Motor neuron (in vitro differentiated cells): ENCODE measurements around the gene UBE2E2. TPM values are rescaled to one million over a fixed set of nuclear protein-coding genes. Genes with fewer than 3 reads are reported as not detected.
"Not testable (repeated sequence)": the region's sequence is repeated elsewhere in the genome, so short reads cannot be mapped to it uniquely, and the experiment has no call there.

Source experiments
- ATAC-seq, 8 experiments: fragments of 200-7000 bp; cut with Tn5 transposase; replicated peaks in 6 of 8; 2 replicates each; pipeline ENCODE4 v1.8.0; 2021; ENCODE audit warnings: mild to moderate bottlenecking in 8 of 8, moderate library complexity in 8 of 8
- H3K27ac ChIP-seq, 2 donors: fragments of 250-450 bp; sonication (Bioruptor Pico); 2 replicates each; pipeline ENCODE4 v1.9.0; 2021; ENCODE audit warnings: antibody characterized with exemption in 2 of 2, mild to moderate bottlenecking in 2 of 2, moderate library complexity in 1 of 2
- H3K4me1 ChIP-seq, 2 donors: fragments of 250-450 bp; sonication (Bioruptor Pico); replicated peaks in 1 of 2; 2 replicates each; pipeline ENCODE4 v1.6.1; 2021; ENCODE audit warnings: antibody characterized with exemption in 2 of 2, mild to moderate bottlenecking in 2 of 2, moderate library complexity in 1 of 2
- H3K4me3 ChIP-seq, 5 donors: fragments of 250-450 bp; sonication (Bioruptor Pico); 2 replicates each; pipeline ENCODE4 v1.9.0; 2021; ENCODE audit warnings: antibody characterized with exemption in 5 of 5, mild to moderate bottlenecking in 5 of 5, moderate library complexity in 4 of 5
- WGBS, 10 experiments: fragments of 450-650 bp; shearing (Covaris generic); methylation state at CpG; one replicate each; pipeline ENCODE4 v1.0.0; 2022; 5-methylcytosine and 5-hydroxymethylcytosine counted together
- in situ Hi-C, 9 experiments: fragments of 400-800 bp; cut with MboI; loops; one replicate each; pipeline ENCODE4 v1.15.0; 2021; ENCODE audit warnings: low sequenced_read_pairs in 9 of 9, low pct_unique_long_range_greater_than_20kb in 2 of 9; ENCODE audit not compliant: unreplicated experiment in 9 of 9
- total RNA-seq, 8 experiments: library from RNA; unstranded; fragments of 300-600 nt; gene quantifications; 2 replicates each; pipeline versions ENCODE4 v1.2.3 to v1.2.4, GENCODE V29; 2022

The UBE2E2 gene
- total RNA-seq, 8 experiments from 2014 or later = 21.8 to 56.8 (median 46.5) TPM

GRCh38 chr3:23172059-23172458 lies 31.1 kb upstream of the UBE2E2 start:
- ATAC-seq = no peak
- no peaks in the 10 kb centered on the region for H3K4me1 ChIP-seq

GRCh38 chr3:23174426-23175039 lies 28.6 kb upstream of the UBE2E2 start:
- Histone ChIP-seq H3K4me3 (no peak overlapping the region), H3K27ac (no peak overlapping the region), H3K4me1 (no peaks in the 10 kb centered on the region)
- ATAC-seq = peak in 3 of 8 experiments; percentile 54 to 76 (median 56)
- WGBS, 10 experiments = 38 to 90% (median 70%) methylated on average over 2 to 3 of the region's 3 CpGs; no CpG with 5 or more reads in 6 of the 10 experiments
- in situ Hi-C loops = no loop called here

More at GRCh38 chr3:23172059-23172458, 31.1 kb upstream of the UBE2E2 start:
- in situ Hi-C loops = no loop called here
- Histone ChIP-seq H3K4me3 (no peak overlapping the region), H3K27ac (no peak overlapping the region)
- 58 to 100% (median 85%) methylated on average over 1 to 2 of the region's 2 CpGs; no CpG with 5 or more reads in 6 of the 10 experiments for WGBS, 10 experiments

GRCh38 chr3:23175341-23176083 lies 27.6 kb upstream of the UBE2E2 start:
- H3K27ac ChIP-seq = no peak overlapping the region
- no peaks in the 10 kb centered on the region for H3K4me1 ChIP-seq
- no peak overlapping the region for H3K4me3 ChIP-seq
- in situ Hi-C loops = no loop called here
- WGBS, 10 experiments = 0 to 85% (median 70%) methylated on average over 1 to 2 of the region's 2 CpGs; no CpG with 5 or more reads in 5 of the 10 experiments
- ATAC-seq = peak in 3 of 8 experiments; percentile 15 to 43 (median 42)

- H3K4me1 ChIP-seq, ATAC-seq, H3K27ac ChIP-seq, H3K4me3 ChIP-seq, in situ Hi-C loops: not testable (repeated sequence)
- WGBS, 10 experiments = 42 to 95% (median 85%) methylated on average over 2 to 4 of the region's 4 CpGs; no CpG with 5 or more reads in 5 of the 10 experiments
Measured at GRCh38 chr3:23176839-23177238, 26.3 kb upstream of the UBE2E2 start.

DNA sequence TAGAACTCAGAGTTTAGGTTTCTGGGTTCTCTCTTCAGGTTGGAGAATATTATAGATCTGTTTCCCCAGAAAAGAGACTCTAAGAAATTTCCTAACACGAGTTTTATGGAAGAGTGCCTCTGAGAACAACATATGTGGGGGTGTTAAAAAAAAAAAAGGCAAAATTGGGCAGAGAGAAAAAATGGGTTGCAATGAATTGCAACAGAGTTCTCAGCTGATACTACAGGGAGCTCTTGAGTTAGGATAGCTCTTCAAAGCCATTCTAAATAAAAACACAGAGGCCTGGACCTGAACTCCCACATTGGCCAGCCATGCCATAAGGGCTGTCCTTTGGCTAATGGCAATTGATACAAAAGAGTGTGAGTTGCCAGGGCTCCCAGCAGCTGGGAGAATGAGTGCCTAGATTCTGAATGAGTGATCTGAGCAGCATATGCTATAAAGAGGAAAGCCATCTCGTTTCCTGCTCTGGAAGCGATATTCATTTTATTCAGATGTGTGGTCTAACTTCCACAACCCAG lies 20.1 kb upstream of the UBE2E2 start:
- ATAC-seq = peak in 1 of 8 experiments; percentile 43
- in situ Hi-C loops = no loop called here
- 36 to 100% (median 68%) methylated on average over 1 to 3 of the region's 3 CpGs; no CpG with 5 or more reads in 2 of the 10 experiments for WGBS, 10 experiments
- H3K27ac ChIP-seq = no peak overlapping the region
- H3K4me3 ChIP-seq = no peak overlapping the region
- no peaks in the 10 kb centered on the region for H3K4me1 ChIP-seq

DNA sequence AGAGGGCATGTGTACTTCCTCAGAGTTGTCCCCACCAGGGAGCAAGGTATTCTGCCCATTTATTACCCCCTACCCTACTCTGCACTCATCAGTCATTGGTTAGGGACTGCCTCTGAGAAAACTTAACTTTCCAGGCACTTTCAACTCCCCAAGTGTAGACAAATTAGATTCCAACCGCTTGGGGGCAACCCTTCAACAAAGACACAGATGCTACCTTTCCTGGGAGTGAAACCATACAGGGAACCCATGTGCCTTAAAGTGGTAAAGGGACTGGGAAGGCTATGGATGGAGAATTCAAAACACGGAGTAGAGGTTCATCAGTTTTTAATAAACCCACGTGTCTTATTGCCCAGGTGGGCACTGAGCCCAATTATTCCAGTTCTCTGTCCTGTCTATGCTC lies 19.4 kb upstream of the UBE2E2 start:
- in situ Hi-C loops = no loop called here
- 0 to 34% (median 20%) methylated on average over 1 to 3 of the region's 3 CpGs; no CpG with 5 or more reads in 1 of the 10 experiments for WGBS, 10 experiments

DNA sequence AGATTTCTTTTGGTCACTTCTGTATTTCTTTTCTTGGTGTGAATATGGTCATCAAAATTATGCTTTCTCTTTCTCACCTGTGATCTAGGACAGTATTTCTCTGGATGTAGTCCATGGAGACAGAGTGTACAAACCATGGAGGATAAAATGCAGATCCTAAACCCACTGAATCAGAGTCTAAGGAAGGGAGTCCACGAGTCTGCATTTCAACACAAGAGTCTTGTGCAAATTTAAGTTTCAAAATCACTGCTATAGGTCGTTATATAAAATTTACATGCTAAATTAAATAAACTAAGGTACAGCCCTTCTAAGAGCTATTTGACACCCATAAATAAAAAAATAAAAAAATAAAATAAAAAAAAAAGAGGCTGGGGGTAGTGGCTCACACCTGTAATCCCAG lies 17.3 kb upstream of the UBE2E2 start:
- Histone ChIP-seq H3K4me3 (no peak overlapping the region), H3K27ac (no peak overlapping the region), H3K4me1 (no peaks in the 10 kb centered on the region)
- WGBS, 10 experiments = 14 to 91% (median 72%) methylated on average over 1 to 2 of the region's 2 CpGs; no CpG with 5 or more reads in 1 of the 10 experiments
- ATAC-seq = no peak
- in situ Hi-C loops = no loop called here

More for the DNA sequence above, 19.4 kb upstream of the UBE2E2 start:
- no peaks in the 10 kb centered on the region for H3K4me1 ChIP-seq
- ATAC-seq = peak in 5 of 8 experiments; percentile 45 to 94 (median 76)
- no peak overlapping the region for H3K4me3 ChIP-seq
- H3K27ac ChIP-seq = no peak overlapping the region

- no peak for ATAC-seq
- in situ Hi-C loops = no loop called here
- H3K4me3 ChIP-seq = no peak overlapping the region
- H3K27ac ChIP-seq = no peak overlapping the region
- no peaks in the 10 kb centered on the region for H3K4me1 ChIP-seq
- WGBS, 10 experiments = 33 to 100% (median 88%) methylated on average over 1 of the region's 1 CpG; no CpG with 5 or more reads in 1 of the 10 experiments
Measured at GRCh38 chr3:23189187-23189586, 13.9 kb upstream of the UBE2E2 start.

- 33 to 100% (median 80%) methylated on average over 1 to 2 of the region's 2 CpGs; no CpG with 5 or more reads in 3 of the 10 experiments for WGBS, 10 experiments
- H3K4me1 ChIP-seq = no peaks in the 10 kb centered on the region
- H3K4me3 ChIP-seq = no peak overlapping the region
- H3K27ac ChIP-seq = no peak overlapping the region
- ATAC-seq = no peak
- in situ Hi-C loops = no loop called here
Measured at GRCh38 chr3:23192816-23193215, 10.3 kb upstream of the UBE2E2 start.

DNA sequence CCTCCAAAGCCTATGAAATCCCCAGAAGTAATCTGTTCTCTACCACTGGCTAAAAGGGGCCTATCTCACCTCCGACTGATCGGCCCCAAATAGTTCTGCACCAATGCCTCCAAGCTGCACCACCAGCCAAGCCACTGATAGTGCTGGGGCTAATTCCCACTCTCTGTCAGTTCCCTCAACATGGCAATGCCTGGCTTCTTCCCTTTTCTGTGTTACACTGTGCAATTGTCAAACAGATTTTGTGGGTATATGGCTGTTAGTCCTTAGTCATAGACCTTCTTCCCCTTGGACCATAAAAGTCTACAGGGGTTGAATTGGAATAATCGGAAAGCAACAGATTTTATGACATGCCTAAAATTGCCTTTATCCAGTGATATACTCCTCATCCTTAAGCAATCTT lies 9.3 kb upstream of the UBE2E2 start:
- no peak overlapping the region for H3K27ac ChIP-seq
- H3K4me1 ChIP-seq = no peaks in the 10 kb centered on the region
- no peak for ATAC-seq
- 80 to 100% (median 93%) methylated on average over 1 to 3 of the region's 3 CpGs; no CpG with 5 or more reads in 3 of the 10 experiments for WGBS, 10 experiments
- H3K4me3 ChIP-seq = no peak overlapping the region
- in situ Hi-C loops = no loop called here

DNA sequence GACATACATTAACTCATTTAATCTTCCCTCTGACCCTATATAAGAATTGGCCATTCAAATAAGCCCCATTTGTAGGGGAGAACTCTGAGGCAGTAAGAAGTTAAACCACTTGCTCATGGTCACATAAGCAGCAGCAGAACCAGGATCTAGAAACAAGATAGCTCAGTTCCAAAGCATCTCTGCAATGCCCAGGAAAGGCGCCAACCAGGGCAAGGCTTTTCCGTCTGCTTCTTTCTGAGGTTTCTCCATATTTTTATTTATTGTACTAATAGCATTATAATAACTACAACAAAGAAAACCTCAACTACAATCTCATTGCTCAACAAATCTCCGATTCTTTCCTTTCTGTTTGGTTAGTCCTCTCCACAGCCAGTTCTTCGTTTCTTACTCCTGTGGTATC lies 4.3 kb upstream of the UBE2E2 start:
- no peak for ATAC-seq
- in situ Hi-C loops = no loop called here
- WGBS, 10 experiments = 8 to 100% (median 87%) methylated on average over 1 to 4 of the region's 4 CpGs; no CpG with 5 or more reads in 1 of the 10 experiments

DNA sequence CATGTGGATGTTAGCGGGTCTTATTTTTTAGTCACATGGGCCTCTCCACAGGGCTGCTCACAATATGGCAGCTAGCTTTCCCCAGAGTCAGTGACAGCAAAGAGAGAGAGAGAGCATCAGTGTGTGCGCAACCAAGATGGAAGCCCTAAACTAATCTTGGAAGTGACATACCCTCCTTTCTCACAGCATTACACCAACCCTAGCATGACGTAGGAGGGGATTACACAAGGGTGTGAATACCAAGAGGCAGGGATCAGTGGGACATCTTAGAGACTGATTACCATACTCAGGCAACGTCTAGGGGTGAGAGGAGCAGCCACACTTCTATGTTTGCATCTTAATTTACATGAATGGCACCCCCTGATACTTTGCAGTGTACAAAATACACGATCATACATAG lies 3.5 kb upstream of the UBE2E2 start:
- H3K27ac ChIP-seq = no peak overlapping the region
- 40 to 89% (median 70%) methylated on average over 1 to 4 of the region's 5 CpGs; no CpG with 5 or more reads in 4 of the 10 experiments for WGBS, 10 experiments
- no peak overlapping the region for H3K4me3 ChIP-seq
- in situ Hi-C loops = no loop called here
- no peak for ATAC-seq
- peaks cover 0 to 2% of the 10 kb centered on the region in 2 donors for H3K4me1 ChIP-seq

More for the DNA sequence above, 4.3 kb upstream of the UBE2E2 start:
- Histone ChIP-seq H3K27ac (no peak overlapping the region), H3K4me3 (no peak overlapping the region), H3K4me1 (no peaks in the 10 kb centered on the region)

GRCh38 chr3:23201154-23201838 lies 1.8 kb upstream of the UBE2E2 start:
- in situ Hi-C loops = no loop called here
- no peak for ATAC-seq
- Histone ChIP-seq H3K4me1 (peaks cover 0 to 9% of the 10 kb centered on the region in 2 donors), H3K4me3 (no peak overlapping the region), H3K27ac (no peak overlapping the region)
- 82 to 100% (median 88%) methylated on average over 5 to 10 of the region's 10 CpGs for WGBS, 10 experiments
